Uterus (tissue), 2 donors: ENCODE measurements around the gene KLHL17.

Source experiments
- CTCF ChIP-seq, 4 experiments: fragments of 200-600 bp in 2 of 4; fragments of 450-650 bp in 2 of 4; sonication (generic) in 2 of 4; IDR thresholded peaks; one replicate each; pipeline ENCODE4 v1.5.1; 2016 to 2019; ENCODE audit warnings: antibody characterized with exemption in 4 of 4, mild to moderate bottlenecking in 2 of 4, moderate library complexity in 1 of 4
- POLR2A ChIP-seq, 2 donors: fragments of 450-650 bp; IDR thresholded peaks; one replicate each; pipeline ENCODE4 v1.6.1; 2016; ENCODE audit warnings: antibody characterized with exemption in 2 of 2, mild to moderate bottlenecking in 1 of 2, moderate library complexity in 1 of 2

GRCh38 chr1:978069-978834 lies 17.9 kb downstream of the KLHL17 start:
- no peak for TF ChIP-seq POLR2A (IDR thresholded peaks at IDR 0.05)
- no peak for TF ChIP-seq CTCF (IDR thresholded peaks at IDR 0.05)
